AG04449 (cell line): ENCODE measurements around the gene TEAD1.

ENCODE experiments used
- CTCF ChIA-PET: fragments of 350-600 bp; formaldehyde crosslinking; extraction: SDS; loops from one replicate; lab custom pipeline; 2021; ENCODE audit warnings: antibody characterized with exemption; lab: Yijun Ruan, JAX
- POLR2A ChIA-PET: fragments of 400-600, 350-600 bp; formaldehyde crosslinking; extraction: SDS; loops from one replicate; lab custom pipeline; 2020; ENCODE audit warnings: antibody characterized with exemption, inconsistent platforms; lab: Yijun Ruan, JAX
- DNase-seq: peaks from one replicate; pipeline ENCODE4 v3.0.0-alpha.2; 2010; ENCODE audit warnings: low read depth, low spot score
- H3K4me3 ChIP-seq: 2 replicates; pipeline ENCODE4 v1.5.1; 2011; ENCODE audit warnings: low read depth, mild to moderate bottlenecking, control low read depth, low read length
- TF ChIP-seq, protein P1 (sequence below): IDR thresholded peaks from one replicate; pipeline ENCODE4 v1.5.1; 2011; ENCODE audit warnings: mild to moderate bottlenecking, moderate library complexity, low read length, control low read depth, inconsistent platforms; ENCODE audit not compliant: insufficient read depth; ENCODE audit errors: missing control alignments

TEAD1 gene

DNA sequence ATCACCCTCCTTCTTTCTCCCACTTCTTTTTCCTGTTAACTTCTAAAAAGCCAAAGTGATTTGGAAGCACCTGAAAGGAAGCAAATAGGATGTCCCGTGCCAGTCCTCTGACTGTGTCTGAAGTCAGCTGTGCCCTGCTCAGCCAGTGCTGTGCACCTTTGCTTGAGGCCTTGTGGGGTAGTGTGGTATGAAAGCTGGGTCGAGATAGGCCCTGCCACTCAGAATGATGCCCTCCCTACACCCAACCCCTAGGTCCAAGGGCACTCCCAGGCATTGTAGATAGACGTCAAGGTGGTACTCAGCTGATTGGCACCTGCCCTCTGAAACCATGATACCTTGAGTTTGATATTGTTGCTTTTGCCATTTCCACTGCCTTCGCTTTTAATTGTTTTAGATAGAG lies 251.3 kb downstream of the TEAD1 start:
- ChIA-PET CTCF (interaction anchor here (0.9 to 1.8 kb wide), 3 partner anchors 11 to 37 kb away, joined by 3 to 11 read pairs (median 3); no protein-coding TSS in a partner anchor), POLR2A (no interaction called here)
- TF ChIP-seq, protein P1, sequence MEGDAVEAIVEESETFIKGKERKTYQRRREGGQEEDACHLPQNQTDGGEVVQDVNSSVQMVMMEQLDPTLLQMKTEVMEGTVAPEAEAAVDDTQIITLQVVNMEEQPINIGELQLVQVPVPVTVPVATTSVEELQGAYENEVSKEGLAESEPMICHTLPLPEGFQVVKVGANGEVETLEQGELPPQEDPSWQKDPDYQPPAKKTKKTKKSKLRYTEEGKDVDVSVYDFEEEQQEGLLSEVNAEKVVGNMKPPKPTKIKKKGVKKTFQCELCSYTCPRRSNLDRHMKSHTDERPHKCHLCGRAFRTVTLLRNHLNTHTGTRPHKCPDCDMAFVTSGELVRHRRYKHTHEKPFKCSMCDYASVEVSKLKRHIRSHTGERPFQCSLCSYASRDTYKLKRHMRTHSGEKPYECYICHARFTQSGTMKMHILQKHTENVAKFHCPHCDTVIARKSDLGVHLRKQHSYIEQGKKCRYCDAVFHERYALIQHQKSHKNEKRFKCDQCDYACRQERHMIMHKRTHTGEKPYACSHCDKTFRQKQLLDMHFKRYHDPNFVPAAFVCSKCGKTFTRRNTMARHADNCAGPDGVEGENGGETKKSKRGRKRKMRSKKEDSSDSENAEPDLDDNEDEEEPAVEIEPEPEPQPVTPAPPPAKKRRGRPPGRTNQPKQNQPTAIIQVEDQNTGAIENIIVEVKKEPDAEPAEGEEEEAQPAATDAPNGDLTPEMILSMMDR: no peak
- H3K4me3 ChIP-seq: no peak overlapping the region
- no peak for DNase-seq

DNA sequence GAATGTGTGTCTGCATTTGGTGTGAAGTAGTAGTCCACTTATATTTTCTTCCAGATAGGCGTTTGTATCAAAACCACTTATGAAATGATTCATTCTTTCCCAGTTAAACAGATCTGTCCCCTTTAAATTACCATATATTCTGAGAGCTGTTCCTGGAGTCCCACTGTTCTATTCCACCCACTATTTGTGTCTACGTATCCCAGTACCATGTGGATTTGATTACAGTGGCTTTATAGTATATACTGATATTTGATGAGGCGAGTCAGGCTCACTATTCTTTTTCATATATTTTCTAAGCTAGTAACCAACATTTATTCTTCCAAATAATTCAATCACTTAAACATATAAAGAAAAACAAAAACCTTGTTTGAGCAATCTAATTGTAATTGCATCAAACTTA lies 253.0 kb downstream of the TEAD1 start:
- ChIA-PET POLR2A (no interaction called here), CTCF (interaction anchor here (1.3 to 1.4 kb wide), 2 partner anchors 17 to 39 kb away, joined by 3 read pairs; no protein-coding TSS in a partner anchor)
- TF ChIP-seq, protein P1: no peak
- no peak overlapping the region for H3K4me3 ChIP-seq
- no peak for DNase-seq

DNA sequence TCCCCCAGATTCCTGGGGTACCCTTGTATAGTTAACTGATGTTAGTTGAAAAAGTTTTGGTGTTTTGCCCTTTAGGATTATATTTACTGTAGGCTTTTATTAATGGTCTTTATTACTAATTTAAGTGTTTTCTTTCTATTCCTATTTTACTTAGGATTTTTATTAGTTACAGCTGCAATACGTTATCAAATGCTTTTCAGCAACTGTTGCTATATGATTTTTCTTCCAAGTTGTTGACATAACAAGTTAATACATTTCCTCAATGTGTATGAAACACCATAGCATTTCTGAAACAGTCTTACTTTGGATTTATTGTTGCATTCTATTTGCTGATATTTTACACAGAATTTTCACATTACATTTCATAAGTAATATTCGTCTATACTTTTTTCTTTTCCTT lies 253.7 kb downstream of the TEAD1 start:
- ChIA-PET CTCF (interaction anchor here (2.3 kb wide), 1 partner anchor 13 kb away, joined by 14 read pairs; no protein-coding TSS in a partner anchor), POLR2A (no interaction called here)
- H3K4me3 ChIP-seq: no peak overlapping the region
- TF ChIP-seq, protein P1: no peak
- DNase-seq: no peak

DNA sequence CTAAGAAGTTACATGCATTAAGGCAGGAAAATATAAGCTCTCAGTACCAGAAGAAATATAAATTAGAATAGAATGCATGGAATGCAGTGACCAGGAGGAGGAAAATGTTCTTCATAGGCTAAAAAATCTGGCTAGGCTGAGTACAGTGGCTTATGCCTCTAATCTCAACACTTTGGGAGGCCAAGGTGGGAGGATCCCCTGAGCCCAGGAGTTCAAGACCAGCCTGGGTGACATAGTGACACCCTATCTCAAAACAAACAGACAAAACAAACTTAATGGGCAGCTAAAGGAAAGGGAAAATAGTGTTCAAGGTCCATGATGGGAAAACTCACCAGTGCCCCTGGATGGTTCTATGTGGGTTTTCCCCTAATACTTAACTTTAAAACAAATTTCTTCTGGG lies 256.6 kb downstream of the TEAD1 start:
- ChIA-PET CTCF (interaction anchor here (0.7 to 2.4 kb wide), 5 partner anchors 16 to 642 kb away, joined by 3 to 9 read pairs (median 6); no protein-coding TSS in a partner anchor), POLR2A (no interaction called here)
- no peak overlapping the region for H3K4me3 ChIP-seq
- no peak for DNase-seq
- TF ChIP-seq, protein P1: no peak

DNA sequence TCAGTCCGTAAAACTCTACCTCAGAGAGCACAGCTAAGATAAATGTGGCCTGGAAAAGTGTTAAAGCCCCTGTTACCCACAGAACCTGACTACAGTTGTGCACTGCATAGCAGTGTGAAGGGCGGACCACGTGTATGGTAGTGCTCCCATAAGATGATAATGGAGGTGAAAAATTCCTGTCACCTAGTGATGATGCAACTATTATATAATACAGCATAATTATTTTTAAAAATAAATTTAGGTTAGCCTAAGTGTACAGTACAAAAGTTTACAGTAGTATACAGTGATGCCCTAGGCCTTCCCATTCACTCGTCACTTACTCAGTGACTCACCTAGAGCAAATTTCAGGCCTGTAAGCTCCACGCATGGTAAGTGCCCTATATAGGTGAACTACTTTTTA lies 258.3 kb downstream of the TEAD1 start:
- ChIA-PET CTCF (interaction anchor here (1.2 to 1.9 kb wide), 3 partner anchors 14 to 601 kb away, joined by 3 to 6 read pairs (median 4); no protein-coding TSS in a partner anchor), POLR2A (no interaction called here)
- no peak overlapping the region for H3K4me3 ChIP-seq
- TF ChIP-seq, protein P1: no peak
- no peak for DNase-seq

DNA sequence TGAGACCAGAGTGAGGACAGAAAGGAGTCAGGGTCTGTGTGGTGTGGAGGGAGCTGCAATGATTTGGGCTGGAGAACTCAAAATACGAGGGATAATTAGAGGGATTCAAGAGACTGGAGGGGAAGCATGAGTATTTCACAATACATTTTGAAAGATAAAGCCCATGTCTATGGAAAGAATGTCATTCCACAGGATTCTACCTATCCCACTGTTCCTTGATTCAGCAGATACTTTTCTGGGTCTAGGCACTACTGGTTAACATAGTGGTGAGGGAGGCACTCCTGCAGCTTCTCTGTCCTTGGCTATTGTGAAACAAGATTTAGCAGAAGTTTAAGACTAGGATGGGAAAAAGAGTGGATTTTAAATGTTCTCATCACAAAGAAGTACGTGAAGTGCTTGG lies 262.0 kb downstream of the TEAD1 start:
- H3K4me3 ChIP-seq: no peak overlapping the region
- DNase-seq: no peak
- TF ChIP-seq, protein P1: no peak
- POLR2A ChIA-PET: no interaction called here
- CTCF ChIA-PET: interaction anchor here (1.7 kb wide), 1 partner anchor 22 kb away, joined by 8 read pairs; no protein-coding TSS in a partner anchor
